Stimulated activated naive CD8-positive, alpha-beta T cell treated with anti-CD3 and anti-CD28 coated beads, Interleukin-15, amount 100 ng/mL, for 72 hours (primary cell): ENCODE results near the gene PLPP4.

Source experiments
- ATAC-seq: fragments of 150-1000 bp; cut with Tn5 transposase; 2 replicates; pipeline ENCODE4 v1.10.0; 2021; ENCODE audit warnings: mild to moderate bottlenecking, moderate library complexity
- DNase-seq, 2 donors: peaks; one replicate each; pipeline ENCODE4 v3.0.0; 2021 to 2022
- H3K27ac Mint-ChIP-seq, 2 donors: one replicate each; pipeline ENCODE4 v1.8.0; 2022; ENCODE audit warnings: mild to moderate bottlenecking in 2 of 2, mixed read lengths in 2 of 2, moderate library complexity in 2 of 2
- H3K27me3 Mint-ChIP-seq: one replicate; pipeline ENCODE4 v1.8.0; 2022; ENCODE audit warnings: mixed read lengths
- H3K4me1 Mint-ChIP-seq: one replicate; pipeline ENCODE4 v1.8.0; 2022; ENCODE audit warnings: mild to moderate bottlenecking, mixed read lengths
- H3K4me3 Mint-ChIP-seq, 2 donors: one replicate each; pipeline ENCODE4 v1.8.0; 2022; ENCODE audit warnings: mild to moderate bottlenecking in 2 of 2, mixed read lengths in 2 of 2, moderate library complexity in 1 of 2
- H3K9me3 Mint-ChIP-seq, 2 donors: one replicate each; pipeline ENCODE4 v1.8.0; 2022; ENCODE audit warnings: mixed read lengths in 2 of 2

The PLPP4 gene

DNA sequence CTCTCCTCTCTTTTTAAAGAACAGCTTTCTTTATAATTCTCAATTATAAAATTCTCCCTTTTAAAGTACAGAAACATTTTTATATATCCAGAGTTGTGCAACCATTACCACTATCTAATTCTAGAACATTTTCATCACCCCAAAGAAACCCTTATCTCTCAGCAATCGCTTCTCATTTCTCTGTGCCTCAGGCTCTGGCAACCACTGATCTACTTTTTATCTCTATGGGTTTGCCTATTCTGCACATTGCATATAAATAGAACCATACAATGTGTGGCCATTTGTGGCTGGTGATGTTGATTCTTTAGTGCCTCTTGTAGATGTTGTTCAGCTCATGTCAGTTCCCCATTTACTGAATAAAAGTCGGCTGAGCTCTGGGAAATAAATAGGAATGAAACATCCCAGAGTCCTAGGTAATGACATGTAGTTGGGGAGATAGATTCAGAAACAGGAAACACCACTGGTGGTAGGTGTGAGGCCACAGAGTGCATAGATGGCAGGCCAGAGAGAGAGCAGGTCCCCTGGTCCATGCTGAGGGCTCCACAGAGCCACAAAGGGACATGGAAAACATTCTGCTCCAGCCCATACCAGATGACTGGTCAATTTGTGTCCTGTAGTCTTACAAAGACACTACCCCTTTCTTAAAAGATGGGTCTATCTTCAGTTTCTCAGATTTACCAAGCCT lies 126.5 kb downstream of the PLPP4 start:
- H3K27ac Mint-ChIP-seq, result no peak overlapping the region
- ATAC-seq (no peak), DNase-seq (no peak)
- H3K27me3 Mint-ChIP-seq, result no peaks in the 10 kb centered on the region
- H3K9me3 Mint-ChIP-seq, result no peaks in the 10 kb centered on the region
- H3K4me1 Mint-ChIP-seq, result no peaks in the 10 kb centered on the region
- no peak overlapping the region for H3K4me3 Mint-ChIP-seq

DNA sequence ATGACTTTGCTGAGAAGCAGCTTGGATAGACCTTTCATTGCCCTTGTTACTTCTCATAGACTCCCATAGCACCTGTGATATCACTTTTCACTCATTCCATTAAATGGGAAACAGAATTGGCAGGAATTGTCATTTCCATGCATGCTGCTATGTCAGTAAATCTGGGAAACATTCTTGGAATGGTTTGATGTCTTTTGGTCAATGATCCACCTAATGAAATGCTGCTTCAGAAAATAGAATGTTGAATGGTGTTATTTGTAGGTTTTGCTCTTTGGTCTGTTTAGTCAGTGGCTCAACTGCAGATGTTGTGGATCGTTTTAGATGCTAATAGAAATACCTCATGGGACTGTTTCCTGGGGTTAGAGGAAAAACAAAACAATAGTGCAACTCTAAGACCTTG lies 127.8 kb downstream of the PLPP4 start:
- no peaks in the 10 kb centered on the region for H3K27me3 Mint-ChIP-seq
- no peak overlapping the region for H3K4me3 Mint-ChIP-seq
- H3K4me1 Mint-ChIP-seq, result no peaks in the 10 kb centered on the region
- no peak for ATAC-seq
- no peak overlapping the region for H3K27ac Mint-ChIP-seq
- no peak for DNase-seq
- H3K9me3 Mint-ChIP-seq, result no peaks in the 10 kb centered on the region

DNA sequence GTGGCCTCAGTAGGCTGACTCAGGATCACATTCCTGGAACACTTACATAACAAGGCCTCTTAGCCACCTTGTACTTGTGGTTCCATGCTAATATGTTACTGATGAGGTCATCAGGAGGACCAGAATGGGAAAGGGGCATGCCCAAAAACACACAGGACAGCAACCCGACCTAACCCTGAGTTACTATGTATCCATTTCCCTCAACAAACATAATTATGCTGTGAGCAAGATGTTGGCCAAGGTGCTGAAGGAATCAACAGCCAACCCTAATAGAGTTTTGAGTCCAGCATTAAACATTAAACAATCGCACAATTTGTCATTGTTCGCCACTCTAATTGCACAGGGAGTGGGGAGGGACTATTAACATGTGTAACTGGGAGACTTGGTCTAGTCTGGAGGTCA lies 129.4 kb downstream of the PLPP4 start:
- DNase-seq, result no peak
- no peaks in the 10 kb centered on the region for H3K4me1 Mint-ChIP-seq
- no peak overlapping the region for H3K27ac Mint-ChIP-seq

DNA sequence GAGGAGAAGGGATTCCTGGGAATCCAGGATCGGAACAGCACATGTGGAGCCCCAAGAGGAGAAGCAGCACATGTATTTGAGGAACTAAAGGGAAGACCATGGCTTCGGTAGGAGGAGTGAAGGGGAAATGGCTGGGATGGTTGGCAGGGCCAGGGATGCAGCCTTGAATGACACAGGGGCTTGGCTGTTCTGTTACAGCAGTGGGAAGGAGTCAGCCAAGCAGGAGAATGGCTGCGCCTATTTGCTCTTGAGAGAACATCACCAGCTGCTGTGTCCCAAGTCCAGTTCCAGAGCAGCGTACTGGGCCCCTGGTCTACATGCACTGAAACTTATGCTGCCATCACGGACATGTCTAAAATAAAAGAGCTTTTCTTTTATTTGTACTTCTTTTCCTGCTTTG lies 130.0 kb downstream of the PLPP4 start:
- Mint-ChIP-seq H3K4me1 (no peaks in the 10 kb centered on the region), H3K27ac (no peak overlapping the region), H3K4me3 (no peak overlapping the region), H3K9me3 (no peaks in the 10 kb centered on the region), H3K27me3 (no peaks in the 10 kb centered on the region)
- ATAC-seq (no peak), DNase-seq (no peak)

More for the DNA sequence above, 129.4 kb downstream of the PLPP4 start:
- Mint-ChIP-seq H3K9me3 (no peaks in the 10 kb centered on the region), H3K27me3 (no peaks in the 10 kb centered on the region), H3K4me3 (no peak overlapping the region)
- no peak for ATAC-seq

DNA sequence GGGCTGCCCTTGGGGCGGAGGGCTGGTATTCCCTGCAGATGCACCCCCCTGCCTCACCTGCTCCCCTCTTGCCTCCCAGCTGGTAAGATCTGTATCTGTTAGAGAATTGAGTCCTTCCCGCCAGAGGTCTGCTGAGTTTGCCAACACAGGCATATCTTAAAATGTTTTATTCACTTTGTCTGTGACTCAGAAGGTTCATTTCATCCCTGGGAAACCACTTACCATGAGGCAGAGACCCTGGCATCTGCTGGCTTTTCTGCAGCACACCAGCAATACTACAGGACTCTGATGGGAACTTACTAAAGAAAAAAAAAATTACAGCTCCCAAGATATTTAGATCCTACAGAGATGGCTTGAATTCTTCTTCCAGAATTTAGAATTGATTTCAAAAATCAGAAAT lies 131.3 kb downstream of the PLPP4 start:
- DNase-seq (no peak), ATAC-seq (no peak)
- Mint-ChIP-seq H3K27ac (no peak overlapping the region), H3K4me1 (no peaks in the 10 kb centered on the region), H3K9me3 (peaks cover 0 to 3% of the 10 kb centered on the region in 2 donors), H3K27me3 (no peaks in the 10 kb centered on the region), H3K4me3 (no peak overlapping the region)

DNA sequence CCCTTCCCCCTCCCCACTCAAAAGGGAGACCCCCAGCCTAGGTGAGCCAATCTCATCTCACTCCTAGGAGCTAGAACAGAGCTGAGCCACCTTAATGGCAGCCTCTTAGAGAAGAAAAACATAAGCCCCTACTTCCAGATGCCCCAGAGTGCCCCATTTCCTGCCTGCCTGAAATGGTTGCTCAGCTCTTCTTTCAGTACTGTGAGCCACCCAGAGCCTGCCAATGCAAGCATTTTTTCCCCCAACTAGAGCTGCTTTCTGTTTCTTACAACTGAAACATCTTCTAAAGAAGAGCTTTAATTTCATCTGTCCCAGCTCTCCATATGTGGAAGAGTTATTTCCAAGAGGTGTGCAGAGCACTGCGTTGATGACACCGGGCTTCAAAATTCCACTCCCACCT lies 136.7 kb downstream of the PLPP4 start:
- no peak for ATAC-seq
- Mint-ChIP-seq H3K27me3 (no peaks in the 10 kb centered on the region), H3K27ac (no peak overlapping the region), H3K4me3 (no peak overlapping the region), H3K4me1 (no peaks in the 10 kb centered on the region), H3K9me3 (peaks cover 0 to 10% of the 10 kb centered on the region in 2 donors)
- DNase-seq, result no peak

DNA sequence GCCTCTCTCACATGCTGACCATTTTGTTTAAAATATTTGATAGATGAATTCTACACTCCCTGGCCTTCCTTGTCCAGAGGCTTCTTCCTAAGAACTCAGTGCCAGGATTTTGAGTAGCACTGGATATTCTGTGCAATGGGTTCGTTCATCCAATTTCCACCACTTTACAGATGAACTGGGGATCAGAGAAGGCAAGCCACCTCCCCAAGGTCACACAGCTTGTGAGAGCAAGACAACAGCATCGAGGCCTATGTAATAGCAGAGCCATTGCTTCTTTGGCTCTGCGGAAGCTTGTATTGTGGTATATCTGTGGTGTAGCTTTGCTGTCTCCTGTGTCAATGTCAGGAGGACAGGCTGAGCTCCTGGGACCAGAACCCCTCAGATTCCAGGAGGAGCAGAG lies 140.9 kb downstream of the PLPP4 start:
- no peaks in the 10 kb centered on the region for H3K4me1 Mint-ChIP-seq

DNA sequence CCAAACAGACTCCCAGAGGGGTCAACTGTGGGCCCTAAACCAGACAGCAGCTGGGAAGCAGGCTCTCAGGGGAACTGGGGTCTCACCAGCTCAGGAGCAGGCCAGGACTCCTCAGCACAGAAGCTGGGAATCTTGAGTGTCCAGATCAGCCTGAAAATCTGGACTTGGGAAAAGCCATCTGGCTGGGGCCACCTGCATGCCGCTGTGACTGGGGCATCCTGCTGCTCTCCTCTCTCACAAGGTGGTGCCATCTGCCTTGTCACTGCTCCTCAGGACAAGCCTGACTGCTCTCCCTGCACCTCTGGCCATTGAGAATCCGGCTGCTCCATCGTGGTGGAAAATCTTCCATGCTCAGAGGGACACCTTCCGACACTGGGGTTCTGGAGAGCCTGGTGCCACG lies 141.4 kb downstream of the PLPP4 start:
- Mint-ChIP-seq H3K27ac (no peak overlapping the region), H3K27me3 (peaks cover 12% of the 10 kb centered on the region), H3K4me3 (no peak overlapping the region), H3K4me1 (no peaks in the 10 kb centered on the region), H3K9me3 (peaks cover 0 to 15% of the 10 kb centered on the region in 2 donors)
- DNase-seq (no peak), ATAC-seq (no peak)

More for the DNA sequence above, 140.9 kb downstream of the PLPP4 start:
- Mint-ChIP-seq H3K27me3 (peaks cover 12% of the 10 kb centered on the region), H3K27ac (no peak overlapping the region), H3K9me3 (peaks cover 0 to 19% of the 10 kb centered on the region in 2 donors), H3K4me3 (no peak overlapping the region)
- no peak for DNase-seq
- ATAC-seq, result no peak

DNA sequence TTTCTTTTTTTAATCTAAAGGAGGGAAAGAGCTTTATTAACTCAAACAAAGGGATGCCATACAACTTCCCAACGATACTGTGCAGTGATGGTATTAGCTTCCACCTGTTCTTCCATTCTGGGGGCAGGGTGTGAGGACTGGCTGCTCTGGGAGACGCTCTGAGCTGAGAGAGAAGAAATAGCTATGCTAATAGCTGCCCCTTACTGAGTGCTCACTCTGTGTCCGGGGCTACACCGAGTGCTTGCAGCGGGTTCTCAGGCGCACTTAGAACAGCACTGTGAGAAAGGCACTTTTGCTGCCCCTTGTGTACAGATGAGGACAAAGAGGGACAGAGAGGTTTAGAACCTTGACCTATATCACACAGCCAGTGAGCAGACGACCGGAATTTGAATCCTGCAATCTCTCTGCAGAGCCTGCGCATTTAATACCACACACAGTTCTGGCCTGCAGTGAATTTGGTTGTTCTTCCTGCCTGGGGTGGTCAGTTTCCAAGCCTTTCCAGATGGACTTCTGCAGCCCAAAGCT lies 142.2 kb downstream of the PLPP4 start:
- H3K4me1 Mint-ChIP-seq, result no peaks in the 10 kb centered on the region
- no peak overlapping the region for H3K27ac Mint-ChIP-seq
- H3K9me3 Mint-ChIP-seq, result peaks cover 0 to 9% of the 10 kb centered on the region in 2 donors
- H3K27me3 Mint-ChIP-seq, result peaks cover 12% of the 10 kb centered on the region
- DNase-seq (no peak), ATAC-seq (no peak)
- H3K4me3 Mint-ChIP-seq, result no peak overlapping the region

DNA sequence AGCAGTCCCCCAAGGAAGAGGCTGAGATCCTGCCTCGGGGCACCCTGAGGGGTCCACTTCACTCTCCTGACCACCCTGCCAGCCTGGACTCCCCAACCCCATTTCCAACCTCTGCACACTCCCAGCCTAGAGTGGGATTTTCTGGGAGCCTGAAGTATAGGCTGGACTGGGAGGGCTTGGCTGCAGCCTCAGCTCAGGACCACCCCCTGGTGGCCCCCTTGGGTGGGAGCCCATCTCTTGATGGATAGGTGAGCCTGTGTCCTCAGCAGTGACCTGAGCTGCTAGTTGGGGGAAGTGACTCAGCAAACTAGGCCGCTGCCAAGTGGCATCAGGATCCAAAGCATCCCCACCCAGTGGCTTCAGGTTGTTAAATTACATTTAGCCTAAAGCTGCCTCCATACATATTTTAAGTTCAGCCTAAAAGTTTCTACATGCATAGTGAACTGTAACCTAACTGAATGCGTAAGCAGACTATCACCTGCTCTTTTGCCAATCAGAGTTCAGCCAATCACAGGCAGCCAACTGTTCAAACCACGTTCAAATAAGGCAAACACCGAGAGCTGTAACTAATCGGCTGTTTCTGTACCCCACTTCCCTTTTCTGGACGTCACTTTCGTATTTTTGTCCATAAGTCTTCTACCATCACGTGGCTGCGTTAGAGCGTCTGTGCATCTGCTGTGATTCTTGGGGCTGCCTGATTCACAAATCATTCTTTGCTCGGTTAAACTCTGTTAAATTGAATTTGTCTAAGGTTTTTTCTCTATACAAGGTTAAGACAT lies 144.0 kb downstream of the PLPP4 start:
- no peak for DNase-seq
- H3K9me3 Mint-ChIP-seq, result peaks cover 0 to 9% of the 10 kb centered on the region in 2 donors
- H3K27me3 Mint-ChIP-seq, result peaks cover 12% of the 10 kb centered on the region
- H3K4me1 Mint-ChIP-seq, result no peaks in the 10 kb centered on the region
- no peak overlapping the region for H3K27ac Mint-ChIP-seq
- H3K4me3 Mint-ChIP-seq, result no peak overlapping the region
- peak; percentile 43 for ATAC-seq

DNA sequence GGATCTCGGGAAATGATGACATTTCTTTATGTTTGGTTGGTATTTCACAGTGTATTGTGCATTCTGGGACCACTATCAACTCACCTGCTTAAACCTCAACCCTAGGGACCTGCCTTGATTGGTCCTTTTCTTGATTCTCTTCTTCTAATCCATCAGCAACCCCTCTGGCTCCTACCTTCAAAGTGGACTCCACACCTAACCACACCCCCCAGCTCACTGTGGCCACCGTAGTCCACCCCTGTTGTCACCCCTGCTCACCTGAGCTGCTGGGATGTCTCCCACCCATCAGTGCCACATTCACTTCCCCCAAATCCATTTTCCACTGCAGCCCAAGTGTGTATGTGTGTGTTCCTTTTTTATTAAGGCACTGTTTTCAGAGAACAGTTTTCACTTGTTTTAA lies 145.0 kb downstream of the PLPP4 start:
- ATAC-seq (no peak), DNase-seq (no peak)
- peaks cover 0 to 9% of the 10 kb centered on the region in 2 donors for H3K9me3 Mint-ChIP-seq
- H3K27me3 Mint-ChIP-seq, result peaks cover 12% of the 10 kb centered on the region
- no peak overlapping the region for H3K4me3 Mint-ChIP-seq
- H3K4me1 Mint-ChIP-seq, result no peaks in the 10 kb centered on the region
- H3K27ac Mint-ChIP-seq, result peak overlapping the region in 1 of 2 donors; percentile 16

DNA sequence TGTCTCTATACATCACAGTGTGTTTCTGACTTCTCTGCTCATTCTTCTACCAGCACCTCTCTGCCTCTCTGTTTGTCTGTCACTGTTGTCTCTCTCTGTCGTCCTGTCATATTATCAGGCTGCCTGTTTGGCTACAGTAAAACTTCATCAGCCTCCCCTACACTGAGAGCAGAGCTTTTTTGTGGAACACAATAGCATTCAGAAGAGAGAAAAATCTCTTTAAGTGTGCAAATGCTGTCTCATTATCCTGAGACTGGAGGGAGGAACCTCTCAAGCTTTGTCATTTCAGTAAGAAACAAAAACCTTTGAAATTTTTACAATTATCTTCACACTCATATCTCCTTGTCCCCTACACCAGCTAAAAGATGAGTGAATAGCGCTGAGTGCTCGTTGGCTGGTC lies 148.4 kb downstream of the PLPP4 start:
- Mint-ChIP-seq H3K27ac (no peak overlapping the region), H3K4me3 (no peak overlapping the region), H3K27me3 (peaks cover 12% of the 10 kb centered on the region), H3K4me1 (no peaks in the 10 kb centered on the region), H3K9me3 (peaks cover 0 to 9% of the 10 kb centered on the region in 2 donors)
- DNase-seq (no peak), ATAC-seq (no peak)

DNA sequence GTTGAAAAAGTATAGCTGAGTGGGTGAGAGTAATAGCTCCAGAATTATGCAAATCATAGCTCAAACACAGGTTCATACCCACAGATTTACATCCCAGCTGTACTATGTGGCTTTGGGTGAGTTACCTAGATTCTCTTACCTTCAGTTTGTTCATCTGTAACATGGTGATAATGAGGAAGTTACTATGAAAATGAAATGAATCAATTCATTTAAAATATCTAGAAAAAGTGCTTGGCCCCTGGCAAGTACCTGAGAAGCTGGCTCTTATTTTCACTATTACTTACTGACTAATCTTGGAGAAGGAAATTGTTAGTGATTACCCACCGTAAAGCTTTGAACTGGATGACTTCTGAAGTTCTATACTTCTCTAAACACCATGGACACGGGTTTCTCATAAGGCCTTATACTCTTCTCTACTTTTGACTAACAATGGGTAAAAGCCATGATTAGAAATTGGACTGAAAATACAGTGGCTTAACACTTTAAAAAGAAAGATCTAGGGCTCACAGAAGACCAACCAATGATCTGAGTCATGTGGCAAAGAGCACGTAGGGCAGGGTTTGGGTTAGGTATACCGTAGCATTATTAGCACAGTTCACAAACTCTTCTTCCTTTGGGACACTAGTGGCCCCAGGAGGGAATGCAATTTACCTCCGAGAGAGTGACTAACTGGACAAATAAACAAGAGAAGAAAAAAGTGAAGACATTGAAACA lies 149.2 kb downstream of the PLPP4 start:
- Mint-ChIP-seq H3K27ac (no peak overlapping the region), H3K4me1 (no peaks in the 10 kb centered on the region), H3K4me3 (no peak overlapping the region), H3K27me3 (peaks cover 12% of the 10 kb centered on the region), H3K9me3 (peaks cover 0 to 9% of the 10 kb centered on the region in 2 donors)
- ATAC-seq (peak; percentile 43), DNase-seq (no peak)

DNA sequence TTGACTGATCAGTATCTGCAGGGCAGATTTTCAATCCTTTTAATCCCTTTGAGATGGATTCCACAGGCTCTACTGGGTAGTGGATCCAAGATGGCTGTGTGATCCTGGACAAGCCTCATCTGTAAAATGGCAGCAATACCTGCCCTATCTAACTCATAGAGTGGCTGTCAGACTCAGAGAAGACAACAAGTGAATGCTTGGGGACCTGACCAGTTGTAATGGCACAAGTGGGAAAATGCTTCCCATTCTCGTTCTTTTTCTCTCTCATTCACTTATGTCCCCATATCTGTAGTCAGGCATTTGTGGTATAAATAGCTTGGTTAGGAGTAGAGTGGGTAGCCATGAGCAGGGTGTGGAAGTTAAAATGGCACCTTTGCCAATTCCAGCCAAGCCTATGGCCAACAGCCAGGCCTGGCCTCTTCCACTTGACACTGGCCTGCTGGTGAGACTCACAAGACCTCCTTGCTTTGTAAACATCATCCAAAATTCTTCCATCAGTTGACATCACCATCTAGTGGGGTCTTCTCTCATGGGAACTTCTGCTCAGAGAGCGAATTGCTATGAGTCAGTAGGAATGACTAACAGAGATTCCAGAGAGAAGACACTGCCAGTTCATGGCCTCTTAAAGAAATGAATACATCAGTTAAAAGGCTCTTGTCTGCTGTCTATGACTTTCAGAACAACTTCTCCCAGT lies 150.1 kb downstream of the PLPP4 start:
- H3K9me3 Mint-ChIP-seq, result peaks cover 0 to 6% of the 10 kb centered on the region in 2 donors
- DNase-seq (no peak), ATAC-seq (no peak)
- peak overlapping the region in 1 of 2 donors; percentile 2 for H3K27ac Mint-ChIP-seq
- H3K4me3 Mint-ChIP-seq, result no peak overlapping the region
- H3K27me3 Mint-ChIP-seq, result peaks cover 4% of the 10 kb centered on the region
- no peaks in the 10 kb centered on the region for H3K4me1 Mint-ChIP-seq
